BJ (cell line): ENCODE results near the gene TAS1R2. TPM values are rescaled to one million over a fixed set of nuclear protein-coding genes. Genes with fewer than 3 reads are reported as not detected.
"Not testable (repeated sequence)": the region's sequence is repeated elsewhere in the genome, so short reads cannot be mapped to it uniquely, and the experiment has no call there.

ENCODE experiments used
- CTCF ChIA-PET: fragments of 350-600 bp; formaldehyde crosslinking; extraction: SDS; loops from one replicate; lab custom pipeline; 2021; ENCODE audit warnings: antibody characterized with exemption, inconsistent platforms; lab: Yijun Ruan, JAX
- POLR2A ChIA-PET: fragments of 300-600 bp; sonication (Branson Sonifier 250); formaldehyde crosslinking; extraction: SDS; loops from one replicate; lab custom pipeline; 2021; ENCODE audit warnings: antibody characterized with exemption; lab: Charles Lee
- DNase-seq: peaks from one replicate; pipeline ENCODE4 v3.0.0-alpha.2; 2011; ENCODE audit warnings: low read depth
- H3K27me3 ChIP-seq: 2 replicates; pipeline ENCODE4 v1.6.0; 2011; ENCODE audit warnings: low read length; ENCODE audit not compliant: control insufficient read depth, insufficient read depth
- H3K36me3 ChIP-seq: 2 replicates; pipeline ENCODE4 v1.5.1; 2011; ENCODE audit warnings: low read length; ENCODE audit not compliant: control insufficient read depth, insufficient read depth
- H3K4me3 ChIP-seq: 2 replicates; pipeline ENCODE4 v1.5.1; 2011; ENCODE audit warnings: low read depth, mild to moderate bottlenecking, control low read depth, low read length
- CTCF ChIP-seq: IDR thresholded peaks from 2 replicates; pipeline ENCODE4 v1.5.1; 2011; ENCODE audit warnings: low read depth, mild to moderate bottlenecking, control low read depth, inconsistent platforms, low read length, moderate library complexity; ENCODE audit not compliant: insufficient read depth
- polyA plus RNA-seq: library from polyadenylated mRNA; depleted of rRNA; stranded (reverse); fragments of >200 nt; gene quantifications from 2 replicates; pipeline ENCODE4 v1.2.3, GENCODE V29; 2011

Gene TAS1R2
- polyA plus RNA-seq, 1 experiment: not detected

- H3K36me3 ChIP-seq: no peaks in the 10 kb centered on the region; the same call in 1 of the 2 replicates
- CTCF ChIA-PET: interaction anchor here (0.9 to 7.4 kb wide), 9 partner anchors 8 to 276 kb away, joined by 3 to 67 read pairs (median 6); no protein-coding TSS in a partner anchor
- TF ChIP-seq CTCF: no peak
- POLR2A ChIA-PET: no interaction called here
- H3K27me3 ChIP-seq: peaks cover 3% of the 10 kb centered on the region; the same call in 1 of the 2 replicates
- no peak overlapping the region for H3K4me3 ChIP-seq
- no peak for DNase-seq
Observed at GRCh38 chr1:18874036-18874435, 14.6 kb upstream of the TAS1R2 start.

- no peak for TF ChIP-seq CTCF
- Histone ChIP-seq H3K4me3 (no peak overlapping the region), H3K36me3 (no peaks in the 10 kb centered on the region), H3K27me3 (peaks cover 3% of the 10 kb centered on the region)
- no peak for DNase-seq
- CTCF ChIA-PET: interaction anchor here (0.9 to 7.4 kb wide), 3 partner anchors 35 to 275 kb away, joined by 3 to 67 read pairs (median 4); no protein-coding TSS in a partner anchor
- POLR2A ChIA-PET: no interaction called here
Observed at GRCh38 chr1:18872071-18872611, 12.7 kb upstream of the TAS1R2 start.

- Histone ChIP-seq H3K36me3 (no peaks in the 10 kb centered on the region), H3K27me3 (peaks cover 5% of the 10 kb centered on the region), H3K4me3 (no peak overlapping the region)
- POLR2A ChIA-PET: no interaction called here
- TF ChIP-seq CTCF: no peak
- CTCF ChIA-PET: interaction anchor here (1.0 to 7.4 kb wide), 2 partner anchors 50 to 274 kb away, joined by 4 to 67 read pairs; no protein-coding TSS in a partner anchor
- DNase-seq: no peak
Observed at GRCh38 chr1:18871401-18872070, 12.1 kb upstream of the TAS1R2 start.

- TF ChIP-seq CTCF: no peak
- no peak for DNase-seq
- CTCF ChIA-PET: no interaction called here
- H3K36me3 ChIP-seq: no peaks in the 10 kb centered on the region
- peaks cover 7% of the 10 kb centered on the region for H3K27me3 ChIP-seq
- no peak overlapping the region for H3K4me3 ChIP-seq
- POLR2A ChIA-PET: no interaction called here
Observed at GRCh38 chr1:18870957-18871356, 11.5 kb upstream of the TAS1R2 start.

DNA sequence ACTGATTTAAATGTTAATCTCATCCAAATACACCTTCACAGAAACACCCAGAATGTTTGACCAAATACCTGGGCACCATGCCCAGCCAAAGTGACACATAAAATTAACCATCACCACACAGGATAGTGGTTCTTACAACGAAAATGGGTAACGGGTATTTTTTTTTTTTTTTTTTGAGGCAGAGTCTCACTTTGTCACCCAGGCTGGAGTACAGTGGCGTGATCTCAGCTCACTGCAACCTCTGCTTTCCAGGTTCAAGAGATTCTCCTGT is 11.1 kb upstream of the TAS1R2 start:
- POLR2A ChIA-PET, H3K4me3 ChIP-seq: not testable (repeated sequence)
- CTCF ChIA-PET: interaction anchor here (0.7 kb wide), 1 partner anchor 54 kb away, joined by 4 read pairs; no protein-coding TSS in a partner anchor

More for the DNA sequence above, 11.1 kb upstream of the TAS1R2 start:
- not testable (repeated sequence) for H3K36me3 ChIP-seq, H3K27me3 ChIP-seq, DNase-seq
